Upper lobe of left lung (tissue), 4 donors: ENCODE results near the gene RNF39.

ENCODE experiments used
- CTCF ChIP-seq, 6 experiments: fragments of 450-650 bp in 4 of 6; fragments of 200-600 bp in 2 of 6; sonication (generic) in 2 of 6; IDR thresholded peaks; one replicate each; pipeline ENCODE4 v1.5.1; 2016 to 2019; ENCODE audit warnings: antibody characterized with exemption in 6 of 6
- POLR2A ChIP-seq, 4 donors: fragments of 450-650 bp; IDR thresholded peaks; one replicate each; pipeline ENCODE4 v1.5.1; 2016 to 2017; ENCODE audit warnings: antibody characterized with exemption in 4 of 4, mild to moderate bottlenecking in 2 of 4
- POLR2AphosphoS5 ChIP-seq, 2 donors: sonication (generic); formaldehyde crosslinking; IDR thresholded peaks; one replicate each; pipeline ENCODE4 v1.5.1; 2017; ENCODE audit warnings: antibody characterized with exemption in 2 of 2

- TF ChIP-seq POLR2A (IDR thresholded peaks at IDR 0.05) (no peak), CTCF (IDR thresholded peaks at IDR 0.05) (no peak), POLR2AphosphoS5 (IDR thresholded peaks at IDR 0.05) (no peak)
Measured at GRCh38 chr6:30031381-30031780, 44.2 kb downstream of the RNF39 start.
